CD4-positive, alpha-beta T cell treated with Interleukin-4 for 4 hours (primary cell): Measurements from ENCODE around the gene POGK.

Experiments
- DNase-seq: peaks from one replicate; pipeline ENCODE4 v3.0.0-alpha.2; 2020

The POGK gene

DNA sequence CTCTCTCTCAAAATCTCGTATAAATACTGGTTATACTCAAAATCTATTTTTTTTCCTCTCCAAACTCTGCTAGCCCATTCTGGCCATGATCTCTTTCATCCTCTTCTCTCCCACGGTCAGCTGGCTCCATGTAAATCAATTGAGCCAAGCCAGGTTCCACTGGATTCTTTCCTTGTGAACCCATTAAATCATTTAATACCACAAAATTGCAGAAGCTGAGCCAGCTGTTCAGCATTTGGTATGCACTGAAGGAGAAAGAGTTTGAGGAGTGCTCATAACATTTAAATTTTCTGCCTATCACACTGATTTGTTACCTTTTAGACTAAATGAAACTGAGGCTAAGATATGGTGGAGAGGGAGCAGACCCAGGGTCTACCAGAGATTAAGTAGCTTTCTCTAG lies 65.9 kb downstream of the POGK start:
- no peak for DNase-seq

DNA sequence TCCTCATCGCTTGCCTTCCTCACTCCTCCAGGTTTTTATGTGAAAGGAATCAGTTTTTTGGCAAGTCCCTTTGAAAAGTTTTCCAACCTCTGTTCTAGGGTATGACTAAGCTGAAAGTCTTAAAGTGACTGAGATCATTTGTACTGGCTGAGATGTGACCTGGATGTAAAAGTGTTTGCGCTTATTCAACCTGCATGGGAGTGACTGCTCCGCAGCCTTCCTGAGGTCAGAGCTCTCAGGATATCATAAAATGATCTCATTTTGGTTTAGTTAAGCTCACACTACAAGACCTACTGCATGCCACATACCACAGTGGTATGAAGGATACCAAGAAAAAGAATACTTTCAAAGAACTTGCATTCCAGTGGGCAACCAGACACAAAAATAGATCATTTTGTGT lies 66.6 kb downstream of the POGK start:
- DNase-seq, result no peak
